ENCODE measurements around the gene GALNT1.

GALNT1 gene

DNA sequence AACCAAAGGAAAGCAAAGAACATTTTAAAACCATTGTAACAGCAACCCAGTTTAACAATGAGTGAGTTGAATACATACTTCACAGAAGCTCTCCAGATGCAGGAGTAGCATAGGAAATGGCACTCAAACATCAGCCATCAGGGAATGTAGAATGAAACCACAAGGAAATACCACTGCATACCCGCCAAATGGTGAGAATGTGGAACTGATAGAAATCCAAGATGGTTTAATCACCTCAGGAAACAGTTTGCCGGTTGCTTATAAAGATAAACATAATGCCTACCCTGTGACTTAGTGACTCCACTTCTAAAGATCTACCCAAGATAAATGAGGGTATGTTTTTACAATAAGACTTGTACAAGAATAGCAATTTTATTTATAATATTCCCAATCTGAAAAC is 132.0 kb downstream of the GALNT1 start:
- Histone ChIP-seq H3K4me1 (ENCODE audit: low read length) (no peaks in the 10 kb centered on the region), H3K9me3 (replicated peaks; ENCODE audit: insufficient read depth, low read length) (no peaks in the 10 kb centered on the region), H3K27me3 (replicated peaks; ENCODE audit: insufficient read depth, low read length) (no peaks in the 10 kb centered on the region), H3F3A (ENCODE audit: insufficient read depth, low read length) (no peaks in the 10 kb centered on the region), H3K79me2 (ENCODE audit: low read length) (no peaks in the 10 kb centered on the region), H3K4me3 (ENCODE audit: low read length) (no peak overlapping the region), H3K9ac (ENCODE audit: low read length) (no peak overlapping the region), H2AFZ (ENCODE audit: low read length) (no peak overlapping the region), H3K27ac (ENCODE audit: low read length) (no peak overlapping the region), H4K20me1 (ENCODE audit: insufficient read depth, low read length) (no peaks in the 10 kb centered on the region), H3K9me2 (replicated peaks; ENCODE audit: insufficient read depth, low read length) (no peaks in the 10 kb centered on the region), H3K4me2 (ENCODE audit: low read depth, low read length) (no peak overlapping the region), H3K36me3 (replicated peaks; ENCODE audit: insufficient read depth, low read length) (no peaks in the 10 kb centered on the region)
- TF ChIP-seq EZH2 (optimal IDR thresholded peaks at IDR 0.05; ENCODE audit: low read depth, low read length), result no peak
- TF ChIP-seq EZH2phosphoT487 (IDR thresholded peaks at IDR 0.05; ENCODE audit: low read length), result no peak
- DNase-seq, result no peak

DNA sequence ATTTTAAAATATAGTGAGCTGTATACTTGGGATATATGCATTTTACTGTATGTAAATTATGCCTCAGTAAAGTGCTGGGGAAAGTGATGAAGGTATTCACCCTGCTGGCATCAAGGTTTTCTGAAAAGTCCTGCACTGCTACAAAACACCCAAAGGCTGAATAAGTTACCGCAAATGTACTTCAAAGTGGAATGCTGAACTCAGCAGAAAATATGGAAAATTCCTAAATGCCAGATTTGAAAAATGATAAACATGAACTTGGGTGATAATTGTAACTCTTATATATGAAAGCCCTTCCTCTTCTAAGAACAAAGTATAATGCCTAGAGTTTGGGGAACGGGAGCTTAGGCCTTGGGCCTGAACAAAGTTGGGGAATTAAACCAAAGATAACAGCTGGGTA is 133.0 kb downstream of the GALNT1 start:
- Histone ChIP-seq H3K79me2 (ENCODE audit: low read length) (no peaks in the 10 kb centered on the region), H3K27ac (ENCODE audit: low read length) (no peak overlapping the region)
- TF ChIP-seq EZH2 (optimal IDR thresholded peaks at IDR 0.05; ENCODE audit: low read depth, low read length), result no peak

DNA sequence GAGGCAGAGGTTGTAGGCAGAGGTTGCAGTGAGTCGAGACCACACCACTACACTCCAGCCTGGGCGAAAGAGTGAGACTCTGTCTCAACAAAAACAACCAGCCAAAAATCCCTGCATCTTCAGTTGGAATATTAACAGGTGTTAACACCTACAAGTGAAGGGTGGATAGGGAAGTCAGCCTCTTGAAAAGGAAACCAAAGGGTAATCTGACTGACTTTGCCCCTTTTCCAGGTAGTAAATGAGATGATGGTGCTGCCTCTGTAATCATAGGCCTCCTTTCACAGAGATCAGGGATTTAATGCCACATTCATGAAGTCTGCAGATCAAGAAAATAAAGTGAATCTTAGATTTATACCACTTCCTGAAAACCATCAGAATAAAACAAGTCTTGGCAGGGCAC is 133.6 kb downstream of the GALNT1 start:
- no peaks in the 10 kb centered on the region for H4K20me1 ChIP-seq (ENCODE audit: insufficient read depth, low read length)
- H3K27me3 ChIP-seq (replicated peaks; ENCODE audit: insufficient read depth, low read length), result no peaks in the 10 kb centered on the region
- no peak overlapping the region for H3K9ac ChIP-seq (ENCODE audit: low read length)
- H3K79me2 ChIP-seq (ENCODE audit: low read length), result no peaks in the 10 kb centered on the region
- H3F3A ChIP-seq (ENCODE audit: insufficient read depth, low read length), result no peaks in the 10 kb centered on the region
- no peak overlapping the region for H2AFZ ChIP-seq (ENCODE audit: low read length)
- no peaks in the 10 kb centered on the region for H3K9me2 ChIP-seq (replicated peaks; ENCODE audit: insufficient read depth, low read length)
- H3K4me1 ChIP-seq (ENCODE audit: low read length), result no peaks in the 10 kb centered on the region
- H3K4me2 ChIP-seq (ENCODE audit: low read depth, low read length), result no peak overlapping the region
- no peaks in the 10 kb centered on the region for H3K9me3 ChIP-seq (replicated peaks; ENCODE audit: insufficient read depth, low read length)
- TF ChIP-seq EZH2 (optimal IDR thresholded peaks at IDR 0.05; ENCODE audit: low read depth, low read length), result no peak
- no peak for TF ChIP-seq EZH2phosphoT487 (IDR thresholded peaks at IDR 0.05; ENCODE audit: low read length)
- TF ChIP-seq, protein P1, sequence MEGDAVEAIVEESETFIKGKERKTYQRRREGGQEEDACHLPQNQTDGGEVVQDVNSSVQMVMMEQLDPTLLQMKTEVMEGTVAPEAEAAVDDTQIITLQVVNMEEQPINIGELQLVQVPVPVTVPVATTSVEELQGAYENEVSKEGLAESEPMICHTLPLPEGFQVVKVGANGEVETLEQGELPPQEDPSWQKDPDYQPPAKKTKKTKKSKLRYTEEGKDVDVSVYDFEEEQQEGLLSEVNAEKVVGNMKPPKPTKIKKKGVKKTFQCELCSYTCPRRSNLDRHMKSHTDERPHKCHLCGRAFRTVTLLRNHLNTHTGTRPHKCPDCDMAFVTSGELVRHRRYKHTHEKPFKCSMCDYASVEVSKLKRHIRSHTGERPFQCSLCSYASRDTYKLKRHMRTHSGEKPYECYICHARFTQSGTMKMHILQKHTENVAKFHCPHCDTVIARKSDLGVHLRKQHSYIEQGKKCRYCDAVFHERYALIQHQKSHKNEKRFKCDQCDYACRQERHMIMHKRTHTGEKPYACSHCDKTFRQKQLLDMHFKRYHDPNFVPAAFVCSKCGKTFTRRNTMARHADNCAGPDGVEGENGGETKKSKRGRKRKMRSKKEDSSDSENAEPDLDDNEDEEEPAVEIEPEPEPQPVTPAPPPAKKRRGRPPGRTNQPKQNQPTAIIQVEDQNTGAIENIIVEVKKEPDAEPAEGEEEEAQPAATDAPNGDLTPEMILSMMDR (IDR thresholded peaks at IDR 0.05; ENCODE audit: low read length), result no peak
- H3K4me3 ChIP-seq (ENCODE audit: low read length), result no peak overlapping the region
- H3K36me3 ChIP-seq (replicated peaks; ENCODE audit: insufficient read depth, low read length), result no peaks in the 10 kb centered on the region
- no peak overlapping the region for H3K27ac ChIP-seq (ENCODE audit: low read length)
- no peak for DNase-seq

More for the DNA sequence above, 133.0 kb downstream of the GALNT1 start:
- Histone ChIP-seq H4K20me1 (ENCODE audit: insufficient read depth, low read length) (no peaks in the 10 kb centered on the region), H3K4me1 (ENCODE audit: low read length) (no peaks in the 10 kb centered on the region), H3K4me3 (ENCODE audit: low read length) (no peak overlapping the region), H3K4me2 (ENCODE audit: low read depth, low read length) (no peak overlapping the region), H3K27me3 (replicated peaks; ENCODE audit: insufficient read depth, low read length) (no peaks in the 10 kb centered on the region), H3K36me3 (replicated peaks; ENCODE audit: insufficient read depth, low read length) (no peaks in the 10 kb centered on the region), H2AFZ (ENCODE audit: low read length) (no peak overlapping the region), H3K9me3 (replicated peaks; ENCODE audit: insufficient read depth, low read length) (no peaks in the 10 kb centered on the region), H3K9me2 (replicated peaks; ENCODE audit: insufficient read depth, low read length) (no peaks in the 10 kb centered on the region), H3K9ac (ENCODE audit: low read length) (no peak overlapping the region), H3F3A (ENCODE audit: insufficient read depth, low read length) (no peaks in the 10 kb centered on the region)
- DNase-seq, result no peak

DNA sequence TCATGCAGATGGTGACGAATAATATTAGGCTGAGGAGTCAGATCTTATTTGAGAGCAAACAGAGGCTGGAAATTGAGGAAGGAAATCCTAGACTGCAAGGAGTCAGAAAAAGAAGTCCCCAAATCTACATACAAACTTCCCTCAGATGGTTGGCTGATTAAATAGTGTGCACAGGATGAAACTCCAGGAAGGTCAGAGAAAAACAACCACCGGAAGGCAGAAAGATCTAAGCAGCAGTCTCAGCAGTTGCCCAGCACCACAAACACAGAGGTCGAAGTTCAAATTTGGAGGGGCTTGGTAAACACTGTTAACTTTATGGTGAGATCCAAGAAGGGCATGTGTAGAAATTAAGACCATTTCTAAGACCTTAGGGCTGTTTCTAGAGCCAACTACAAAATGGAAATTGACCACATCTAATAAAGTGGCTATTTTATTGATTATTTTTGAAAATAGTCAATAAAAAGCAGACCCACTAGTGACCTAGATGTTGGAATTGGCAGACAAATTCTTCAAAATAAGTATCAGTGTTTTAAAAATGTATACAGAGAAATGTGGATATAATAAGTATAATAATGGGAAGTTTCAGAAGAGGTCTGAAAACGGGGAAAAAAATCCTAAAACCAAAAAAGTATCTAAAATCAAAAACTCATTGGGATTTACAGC is 134.8 kb downstream of the GALNT1 start:
- Histone ChIP-seq H3F3A (ENCODE audit: insufficient read depth, low read length) (no peaks in the 10 kb centered on the region), H3K27me3 (replicated peaks; ENCODE audit: insufficient read depth, low read length) (no peaks in the 10 kb centered on the region), H3K4me2 (ENCODE audit: low read depth, low read length) (no peak overlapping the region), H3K36me3 (replicated peaks; ENCODE audit: insufficient read depth, low read length) (no peaks in the 10 kb centered on the region), H3K79me2 (ENCODE audit: low read length) (no peaks in the 10 kb centered on the region), H3K9me3 (replicated peaks; ENCODE audit: insufficient read depth, low read length) (no peaks in the 10 kb centered on the region), H3K4me3 (ENCODE audit: low read length) (no peak overlapping the region), H3K9me2 (replicated peaks; ENCODE audit: insufficient read depth, low read length) (no peaks in the 10 kb centered on the region), H3K27ac (ENCODE audit: low read length) (no peak overlapping the region), H2AFZ (ENCODE audit: low read length) (no peak overlapping the region), H4K20me1 (ENCODE audit: insufficient read depth, low read length) (no peaks in the 10 kb centered on the region), H3K4me1 (ENCODE audit: low read length) (no peaks in the 10 kb centered on the region), H3K9ac (ENCODE audit: low read length) (no peak overlapping the region)
- TF ChIP-seq, protein P1 (IDR thresholded peaks at IDR 0.05; ENCODE audit: low read length), result no peak
- TF ChIP-seq EZH2phosphoT487 (IDR thresholded peaks at IDR 0.05; ENCODE audit: low read length), result no peak
- TF ChIP-seq EZH2 (optimal IDR thresholded peaks at IDR 0.05; ENCODE audit: low read depth, low read length), result no peak
- DNase-seq, result no peak
